HG03095 (cell line): ENCODE data around the gene PHAF1.

Experiments used
- ATAC-seq: cut with Tn5 transposase; IDR thresholded peaks from one replicate; pipeline ENCODE4 v1.9.1; 2021; ENCODE audit warnings: moderate library complexity; ENCODE audit not compliant: unreplicated experiment

The PHAF1 gene

DNA sequence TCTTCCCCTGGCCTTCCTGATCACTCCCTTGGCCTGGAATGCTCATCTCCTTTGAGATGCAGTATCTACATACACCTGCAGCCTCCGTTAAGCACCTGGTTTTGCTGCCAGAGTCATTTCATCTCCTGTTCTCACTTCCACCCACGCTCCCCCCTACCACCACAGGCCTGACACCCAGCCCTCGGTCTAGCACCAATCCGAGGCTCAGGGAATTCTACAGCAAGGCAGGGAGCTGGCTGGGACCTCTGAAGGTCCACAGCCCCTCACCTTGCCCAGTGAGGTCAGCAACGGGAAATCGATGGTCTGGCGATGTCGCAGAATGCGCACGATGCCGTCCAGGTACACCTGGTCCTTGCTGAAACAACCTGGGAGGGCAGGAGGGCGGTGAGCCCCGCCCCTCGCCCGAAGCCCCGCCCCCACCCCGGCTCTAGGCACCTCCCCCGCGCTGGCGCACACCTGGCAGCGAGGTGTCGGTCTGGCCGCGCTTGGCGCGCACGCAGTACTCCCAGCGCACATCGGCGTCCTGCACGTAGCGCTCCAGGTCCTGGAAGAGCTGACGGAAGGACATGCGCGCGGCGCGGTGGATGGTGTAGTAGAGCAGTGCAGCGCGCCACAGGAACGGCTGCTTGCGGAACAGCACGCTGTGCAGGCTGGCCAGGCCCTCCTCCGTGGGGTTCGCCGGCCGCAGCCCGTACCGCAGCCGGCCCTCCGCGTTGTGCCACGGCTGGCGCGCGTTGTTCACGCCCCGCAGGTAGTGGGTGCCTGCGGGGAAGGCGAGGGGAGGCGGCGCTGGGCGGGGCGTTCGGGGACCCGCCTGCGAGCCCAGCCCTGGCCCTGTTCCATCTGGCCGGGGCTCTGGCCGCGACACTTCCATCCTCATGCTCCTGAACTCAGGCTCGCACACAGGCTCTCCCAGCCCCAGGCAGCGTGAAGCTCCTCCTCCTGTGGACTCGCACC, 68.3 kb downstream of the PHAF1 start:
- no peak for ATAC-seq

DNA sequence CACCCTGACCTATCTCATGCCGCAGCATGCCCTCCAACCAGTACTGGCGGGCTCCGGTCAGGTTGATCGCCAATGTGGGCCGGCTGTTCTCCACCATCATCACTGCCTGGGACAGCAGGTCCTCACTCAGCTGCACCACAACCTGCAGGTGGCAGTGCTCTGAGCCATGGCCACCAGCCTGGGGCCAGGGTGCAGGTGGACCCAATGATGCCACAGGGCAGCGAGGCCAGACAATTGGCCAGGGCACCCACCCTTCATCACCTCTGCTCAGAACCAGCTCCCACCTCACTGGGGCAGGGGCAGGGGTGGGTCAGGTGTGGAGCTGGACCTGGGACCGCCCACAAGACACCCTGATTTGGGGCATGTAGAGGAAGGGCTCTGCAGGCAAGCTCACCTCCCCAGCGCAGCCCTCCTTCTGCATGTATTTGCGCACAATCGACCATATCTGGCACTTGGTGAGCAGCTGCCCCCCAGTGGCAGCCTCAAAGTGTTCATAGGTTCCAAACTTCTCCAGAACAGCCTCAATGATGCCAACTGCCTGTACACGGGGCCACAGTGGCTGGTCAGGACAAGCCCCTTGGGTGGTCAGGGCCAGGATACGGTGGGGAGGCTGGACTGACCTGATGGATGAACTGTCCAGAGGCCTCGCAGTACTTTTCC, 69.8 kb downstream of the PHAF1 start:
- ATAC-seq: no peak

DNA sequence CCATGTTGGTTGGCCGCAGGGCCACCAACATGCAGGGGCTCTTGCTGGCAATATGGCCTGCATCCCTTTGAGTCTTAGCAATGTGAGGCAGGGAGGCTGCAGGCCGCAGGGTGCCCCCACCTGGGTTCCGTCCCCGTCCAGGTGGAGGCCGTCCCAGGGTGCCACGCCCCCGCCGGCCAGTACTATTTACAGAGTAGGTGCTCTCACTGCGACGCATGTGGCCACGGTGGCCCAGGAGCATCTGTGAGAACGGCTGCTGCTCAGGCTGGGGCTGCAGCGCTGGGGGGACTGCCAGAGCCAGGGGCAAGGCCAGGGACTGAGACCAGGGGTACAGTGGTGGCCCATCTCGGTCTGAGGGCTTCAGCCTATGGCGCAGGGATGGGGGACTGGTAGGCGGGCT, 70.4 kb downstream of the PHAF1 start:
- ATAC-seq: no peak

DNA sequence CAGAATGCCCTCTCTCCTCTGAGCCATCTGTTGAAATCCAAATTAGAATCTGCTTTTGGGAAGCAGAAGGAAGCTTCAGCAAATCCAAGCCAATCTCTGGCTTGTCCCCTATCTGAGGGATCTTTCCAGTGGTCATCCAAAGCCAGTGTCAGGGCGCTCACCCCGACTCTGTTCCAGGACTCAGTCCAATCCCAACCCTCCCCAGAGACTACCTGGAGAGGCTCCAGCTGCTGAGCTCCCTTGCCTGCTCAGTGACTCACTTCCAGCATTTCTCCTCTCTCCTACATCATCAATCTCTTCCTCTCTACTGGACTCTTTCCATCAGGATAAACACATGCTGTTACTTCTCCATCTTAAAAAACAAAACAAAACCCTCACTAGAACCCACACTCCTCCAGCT, 71.6 kb downstream of the PHAF1 start:
- no peak for ATAC-seq

DNA sequence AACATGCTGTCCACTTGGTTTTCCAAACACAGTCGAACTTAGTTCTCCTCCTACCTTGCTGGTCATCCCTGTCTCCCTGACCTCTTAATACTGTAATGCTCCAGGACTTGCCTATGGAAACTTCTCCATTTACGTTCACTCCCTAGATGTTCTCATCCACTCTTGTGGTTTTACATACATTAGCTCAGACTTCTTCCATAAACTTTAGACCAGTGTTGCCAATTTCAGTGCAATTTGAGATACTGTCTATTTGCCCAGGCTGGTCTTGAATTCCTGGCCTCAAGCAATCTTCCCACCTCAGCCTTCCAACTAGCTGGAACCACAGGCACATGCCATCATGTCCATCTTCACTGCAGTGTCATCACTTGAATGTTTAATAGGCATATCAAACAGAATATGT, 72.5 kb downstream of the PHAF1 start:
- ATAC-seq: no peak

DNA sequence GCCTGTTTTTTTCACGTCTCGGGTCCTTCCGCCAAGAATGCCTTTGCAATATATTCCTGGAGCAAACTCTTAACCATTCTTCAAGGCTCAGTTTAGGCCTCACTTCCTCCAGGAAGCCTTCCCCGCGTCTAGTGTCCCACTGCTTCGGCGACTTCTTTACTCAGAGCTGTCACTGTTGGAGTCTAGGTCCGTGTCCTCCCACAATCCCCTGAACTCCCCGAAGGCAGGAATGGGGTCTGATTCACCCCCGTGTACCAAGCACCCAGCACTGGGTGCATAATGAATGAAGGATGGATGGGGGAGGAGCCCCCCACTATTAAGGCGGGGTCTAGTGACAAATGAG, 73.5 kb downstream of the PHAF1 start:
- ATAC-seq: no peak

DNA sequence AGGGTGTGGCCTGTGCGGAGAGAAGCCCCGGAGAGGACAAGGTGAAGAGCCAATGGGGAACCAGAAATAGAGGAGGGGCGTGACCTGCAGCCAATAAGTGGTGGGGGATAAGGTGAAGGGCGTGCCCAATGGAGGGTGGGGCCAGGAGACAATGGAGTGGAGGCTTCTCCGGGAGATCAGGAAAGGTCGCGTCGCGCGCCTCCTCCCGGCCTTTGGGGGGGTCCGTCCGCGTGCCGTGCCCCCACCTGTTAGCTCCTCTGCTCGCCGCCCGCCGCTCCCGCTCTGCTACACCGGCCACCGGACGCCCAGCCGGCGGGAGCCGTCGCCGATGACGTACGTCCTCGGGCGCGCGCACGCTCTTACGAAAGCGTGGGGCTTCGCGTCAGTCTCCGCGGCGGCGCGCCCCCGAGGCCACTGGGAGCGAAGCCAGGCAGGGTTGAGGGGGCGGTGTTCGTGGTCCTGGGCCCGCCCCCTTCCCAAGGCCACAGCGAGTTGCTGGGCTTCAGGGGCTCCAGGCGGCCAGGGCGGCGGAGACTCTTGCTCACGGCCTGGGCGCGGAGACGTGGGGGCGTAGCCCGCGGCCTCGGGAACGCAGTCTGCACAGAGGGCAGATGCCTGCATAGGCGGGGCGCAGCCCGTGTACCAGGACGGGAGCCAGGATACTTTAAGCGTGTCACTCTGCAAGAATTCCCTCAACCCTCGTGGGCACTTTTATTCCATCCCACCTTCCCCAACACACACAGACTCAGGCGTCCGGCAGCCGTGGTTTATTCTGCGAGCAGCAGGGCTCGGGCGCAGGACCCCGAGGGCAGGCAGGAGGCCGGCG, 74.1 kb downstream of the PHAF1 start, which contains the start of gene MATCAP1:
Gene MATCAP1, minus strand, starts transcription at position 337 of the 826 bp plus-strand sequence. CDS start 3,353 bp downstream, outside the sequence.
- ATAC-seq: peak; percentile 89

DNA sequence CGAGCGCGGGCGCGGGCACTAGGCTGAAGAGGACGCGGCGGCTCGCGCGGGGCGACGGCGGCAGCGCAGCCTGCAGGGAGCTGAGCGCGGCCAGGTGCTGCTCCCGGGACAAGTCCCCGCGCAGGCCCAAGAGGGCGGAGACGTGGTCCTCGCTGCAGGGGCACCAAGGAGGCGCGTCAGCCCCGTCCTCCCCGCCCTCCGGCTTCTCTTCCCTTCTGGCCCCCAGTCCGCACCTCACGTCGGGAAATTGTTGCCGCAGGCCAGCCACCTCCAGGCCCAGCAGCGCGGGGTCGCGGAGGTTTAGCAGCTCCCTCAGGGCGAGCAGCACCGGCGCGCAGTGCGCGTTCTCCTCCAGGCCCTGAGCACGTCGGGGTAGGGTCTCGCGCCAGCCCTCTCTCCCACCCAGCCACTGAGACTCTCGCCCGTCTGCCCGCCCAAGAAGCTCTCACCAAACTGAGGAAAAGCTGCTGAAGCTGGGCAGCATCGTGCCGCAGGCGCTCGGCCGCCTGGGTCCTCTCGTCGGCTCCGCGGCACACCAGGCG, 74.8 kb downstream of the PHAF1 start:
- ATAC-seq: no peak

DNA sequence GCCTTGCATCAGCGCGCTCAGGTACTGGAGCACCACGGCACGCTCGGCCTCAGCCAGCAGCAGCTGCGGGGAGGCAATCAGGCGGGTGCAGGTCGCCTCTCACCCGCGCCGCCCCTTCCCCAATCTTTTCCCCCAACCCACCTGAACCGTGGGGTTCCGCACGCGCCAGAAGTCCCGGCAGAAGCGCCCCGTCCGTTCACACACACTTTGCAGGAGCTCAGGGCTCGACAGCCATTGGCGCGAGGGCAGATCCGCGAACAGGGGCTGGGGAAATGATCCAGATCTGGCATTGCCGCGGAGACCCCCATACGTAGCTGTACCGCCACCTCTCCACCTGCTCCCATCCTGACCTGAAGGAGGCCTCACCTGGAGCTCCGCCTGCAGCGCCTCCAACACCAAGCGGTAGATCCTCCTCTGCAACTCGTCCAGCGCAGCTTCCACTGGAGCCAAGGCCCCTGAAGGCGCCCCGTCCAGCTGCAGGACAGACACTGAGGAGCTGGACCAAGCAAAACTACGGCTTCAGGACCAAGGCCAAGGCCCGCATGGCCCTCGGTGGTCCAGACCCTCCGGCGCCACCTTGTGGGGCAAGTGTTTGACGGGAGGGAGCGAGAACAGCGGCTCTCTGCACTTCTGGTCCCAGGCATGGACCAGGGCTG, 75.4 kb downstream of the PHAF1 start:
- no peak for ATAC-seq

DNA sequence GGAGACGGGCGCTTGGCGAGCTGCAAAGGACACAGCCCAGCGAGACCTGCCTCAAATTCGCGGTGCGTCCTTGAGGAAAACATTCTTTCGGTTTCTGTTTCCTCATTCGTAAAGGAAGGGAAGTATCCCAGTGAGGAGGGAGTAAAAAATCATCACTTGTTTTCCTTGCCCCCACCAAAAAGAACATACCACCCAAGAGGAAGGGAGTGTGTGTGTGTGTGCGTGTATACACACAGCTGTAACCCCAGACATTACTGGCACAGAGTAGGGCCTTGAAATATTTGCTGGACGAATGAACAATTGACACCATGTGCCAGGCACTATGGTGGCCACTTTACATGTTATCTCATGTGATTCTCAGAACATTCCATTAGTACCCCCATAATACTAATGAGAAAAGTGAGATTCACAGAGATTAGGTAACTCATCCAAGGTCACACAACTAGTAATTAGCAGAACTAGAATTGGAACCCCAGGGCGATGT, 76.0 kb downstream of the PHAF1 start:
- ATAC-seq: no peak

DNA sequence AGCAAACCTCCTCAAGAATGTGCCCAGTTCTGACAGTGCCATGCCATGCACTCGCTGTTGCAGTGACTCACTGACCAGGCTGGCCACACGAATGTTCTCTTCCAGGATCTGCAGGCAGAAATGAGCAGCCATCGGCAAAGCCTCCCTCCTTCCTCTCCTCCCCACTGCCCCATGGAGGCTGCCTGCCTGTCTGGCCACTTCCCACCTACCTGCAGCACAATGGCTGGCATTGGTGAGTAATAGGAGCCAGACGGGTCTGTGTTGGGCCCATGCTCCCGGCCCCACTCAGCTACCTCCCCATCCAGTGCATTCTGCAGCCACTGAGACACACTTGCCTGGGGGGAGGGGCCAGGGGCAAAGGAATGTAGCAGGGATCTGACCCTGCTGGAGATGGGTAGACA, 76.8 kb downstream of the PHAF1 start:
- ATAC-seq: no peak

DNA sequence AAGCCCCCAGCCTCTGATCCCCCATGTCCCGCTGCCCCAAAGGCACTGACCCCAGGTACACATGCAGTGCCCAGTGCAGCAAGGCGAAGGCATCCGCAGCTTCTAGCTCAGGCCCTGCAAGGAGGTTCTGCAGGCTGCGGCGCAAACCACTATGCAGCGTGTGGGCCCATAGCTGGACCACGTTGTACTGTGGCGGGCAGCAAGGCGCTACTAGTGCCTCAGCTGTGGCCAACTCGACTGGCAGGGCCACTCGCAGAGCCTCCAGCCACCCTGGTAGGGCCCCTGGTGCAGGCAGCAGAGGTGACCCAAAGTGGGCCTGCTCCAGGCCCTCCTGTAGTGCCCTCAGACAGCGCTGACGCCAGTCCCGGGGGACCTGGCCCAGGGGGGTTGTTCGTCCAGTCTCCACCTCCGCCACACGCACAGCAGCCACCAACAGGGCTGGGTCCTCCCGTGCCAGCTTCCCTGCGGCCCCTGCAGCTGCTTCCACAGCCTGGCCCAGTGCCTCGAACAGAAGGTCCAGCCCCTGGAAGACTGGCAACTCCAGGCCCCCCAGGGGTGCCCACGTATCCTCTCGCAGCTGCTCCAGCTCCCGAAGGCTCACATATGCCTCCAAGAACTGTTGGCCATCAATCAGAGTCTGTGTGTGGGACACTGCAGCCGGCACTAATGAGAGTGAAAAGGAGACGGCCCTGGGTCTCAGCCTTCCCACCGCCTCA, 77.6 kb downstream of the PHAF1 start:
- no peak for ATAC-seq

DNA sequence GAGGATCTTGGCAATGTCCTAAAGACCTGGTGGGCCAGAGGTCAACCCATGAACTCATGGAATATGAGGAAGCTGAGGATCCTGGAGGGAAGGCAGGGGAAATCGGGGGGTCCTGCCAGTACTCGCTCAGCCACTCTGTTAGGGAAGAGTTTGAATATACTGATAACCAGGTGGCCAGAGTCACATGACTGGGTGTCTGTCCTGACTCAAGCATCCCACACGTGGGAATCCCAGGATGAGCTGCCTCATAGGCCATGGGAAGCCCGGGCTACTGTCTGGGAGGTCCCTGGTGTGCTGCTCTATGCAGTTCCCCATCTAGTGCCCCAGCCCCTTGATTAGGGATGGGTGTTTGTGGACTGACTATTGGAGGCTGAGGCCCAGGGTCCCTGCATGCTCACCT, 78.6 kb downstream of the PHAF1 start:
- no peak for ATAC-seq

DNA sequence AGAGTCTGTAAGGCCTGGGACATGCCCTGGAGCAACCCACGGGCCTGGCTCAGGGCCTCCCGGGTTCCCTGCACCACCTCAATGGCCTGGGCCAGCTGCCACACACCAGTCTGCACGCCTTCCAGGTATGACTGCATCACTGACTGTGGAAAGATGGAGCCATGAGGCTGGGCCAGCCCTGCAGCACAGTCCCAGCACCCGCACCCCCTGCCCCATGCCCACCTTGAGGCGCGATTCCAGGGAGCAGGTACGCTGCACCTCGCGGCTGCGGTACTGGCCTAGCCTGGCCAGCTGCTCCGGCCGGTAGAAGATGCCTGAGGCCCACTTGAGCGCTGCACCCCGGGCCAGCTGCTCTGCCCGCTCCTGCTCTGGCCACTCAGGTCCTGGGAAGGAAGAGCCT, 79.1 kb downstream of the PHAF1 start:
- ATAC-seq: no peak

DNA sequence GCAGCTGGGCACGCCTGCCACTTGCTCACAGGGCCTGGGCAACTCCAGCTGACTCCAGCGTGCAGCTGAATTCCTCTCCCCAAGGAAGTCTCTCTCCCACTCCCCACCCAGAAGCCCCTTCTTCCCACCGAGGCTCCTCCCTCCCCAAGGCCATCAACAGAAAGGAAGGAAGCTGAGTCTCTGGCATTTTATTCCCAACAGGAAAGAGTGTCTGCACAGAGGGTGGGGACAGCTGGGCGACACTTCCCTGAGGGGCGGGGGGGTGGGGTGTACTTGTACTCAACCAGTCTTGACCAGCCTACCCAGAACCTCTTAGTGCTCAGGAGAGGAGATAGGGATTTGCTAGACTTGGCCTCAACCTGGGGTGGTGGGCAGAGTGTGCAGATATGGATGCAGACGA, 80.3 kb downstream of the PHAF1 start, which contains the start of gene EXOC3L1:
Gene EXOC3L1, minus strand, starts transcription at position 96 of the 400 bp plus-strand sequence. CDS start 460 bp downstream, outside the sequence.
- ATAC-seq: no peak

DNA sequence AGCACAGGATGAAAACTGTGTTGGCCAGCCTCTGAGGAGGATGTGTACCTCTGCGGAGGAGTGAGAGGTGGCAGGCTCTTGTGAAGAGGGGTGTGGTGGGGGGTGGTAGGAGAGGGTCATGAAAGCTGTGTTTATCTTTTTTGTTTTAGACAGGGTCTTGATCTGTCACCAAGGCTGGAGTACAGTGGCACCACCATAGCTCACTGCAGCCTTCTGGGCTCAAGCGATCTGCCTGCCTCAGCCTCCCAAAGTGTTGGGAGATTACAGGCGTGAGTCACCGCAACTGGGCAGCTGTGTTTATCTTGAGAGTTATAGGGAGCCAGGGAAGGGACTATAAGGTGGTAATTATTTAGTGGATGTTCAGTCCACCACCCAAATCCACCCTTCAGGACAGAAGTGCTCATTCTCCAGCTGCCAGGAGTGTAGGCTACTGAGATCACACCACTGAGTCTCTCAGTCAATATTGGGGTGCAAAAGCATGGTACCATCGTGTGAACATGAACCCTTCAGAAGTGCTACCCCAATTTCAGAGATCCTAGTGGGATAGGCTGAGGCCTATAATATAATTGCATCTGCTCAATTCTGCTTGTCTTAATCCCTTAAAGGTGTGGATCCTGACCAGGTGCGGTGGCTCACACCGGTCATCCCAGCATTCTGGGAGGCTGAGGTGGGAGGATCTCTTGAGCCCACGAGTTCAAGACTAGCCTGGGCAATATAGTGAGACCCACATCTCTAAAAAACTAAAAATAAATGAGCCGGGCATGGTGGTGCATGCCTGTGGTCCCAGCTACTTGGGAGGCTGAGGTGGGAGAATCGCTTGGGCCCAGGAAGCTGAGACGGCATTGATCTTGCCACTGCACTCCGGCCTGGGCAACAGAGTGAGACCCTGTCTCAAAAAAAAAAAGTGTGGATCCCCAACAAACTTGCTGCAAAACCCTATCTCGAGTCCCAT, 81.0 kb downstream of the PHAF1 start:
- no peak for ATAC-seq

DNA sequence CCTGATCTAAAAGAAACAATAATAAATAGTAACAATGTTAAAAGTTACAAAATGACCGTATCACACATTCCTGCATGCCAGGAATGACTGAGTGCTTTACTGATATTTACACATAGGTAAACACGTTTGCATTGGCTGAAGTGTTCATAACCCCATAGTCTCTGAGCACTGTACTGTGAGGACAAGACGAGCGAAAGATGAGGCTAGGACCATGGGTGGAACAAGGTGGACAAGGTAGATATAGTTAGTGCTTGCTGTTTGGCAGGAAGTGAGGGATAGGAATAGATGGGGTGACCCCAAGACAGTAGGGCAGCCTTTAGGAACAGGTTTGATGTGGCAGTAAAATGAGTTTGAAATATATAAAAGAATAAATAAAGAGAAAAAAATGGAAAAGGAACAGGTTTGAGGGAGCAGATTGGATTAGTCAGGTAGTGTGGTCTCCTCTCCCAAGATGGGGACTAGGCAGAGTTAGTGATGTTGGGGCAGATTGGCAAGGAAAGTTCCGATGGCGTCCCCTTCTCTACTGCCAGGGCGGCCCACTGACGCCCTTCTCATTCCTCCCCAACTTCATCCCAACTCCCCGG, 81.8 kb downstream of the PHAF1 start:
- no peak for ATAC-seq

DNA sequence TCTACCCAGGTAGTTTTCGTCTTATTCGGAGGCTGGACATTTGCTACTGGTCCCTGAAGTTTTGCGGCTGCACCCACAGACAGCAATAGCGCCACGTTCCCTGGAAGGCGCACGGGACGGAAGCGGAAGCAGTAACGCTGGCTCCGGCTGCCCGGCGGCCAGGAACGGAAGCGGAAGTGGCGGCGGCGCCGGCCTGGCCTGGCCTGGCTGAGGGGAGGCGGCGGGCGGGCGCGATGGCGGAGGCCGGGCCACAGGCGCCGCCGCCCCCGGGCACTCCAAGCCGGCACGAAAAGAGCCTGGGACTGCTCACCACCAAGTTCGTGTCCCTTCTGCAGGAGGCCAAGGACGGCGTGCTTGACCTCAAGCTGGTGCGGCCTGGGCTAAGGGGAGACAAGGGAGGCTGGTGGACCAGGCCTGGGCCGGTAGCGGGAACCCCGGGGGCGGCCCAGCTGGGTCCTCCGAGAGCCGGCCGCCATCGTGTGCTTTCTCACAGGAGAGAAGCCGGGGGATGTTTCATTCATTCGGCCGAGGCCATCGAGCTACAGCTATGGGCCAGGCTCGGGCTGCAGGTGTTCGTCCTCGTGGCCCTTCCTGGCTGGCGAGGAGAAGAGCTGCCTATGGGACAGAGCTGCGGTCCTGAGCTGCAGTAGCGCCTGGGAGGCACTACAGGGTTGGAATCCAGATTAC, 82.4 kb downstream of the PHAF1 start, which contains the start of gene E2F4:
Gene E2F4, plus strand, starts transcription at position 161 of the 687 bp plus-strand sequence. Its CDS starts 73 bp downstream, at position 234.
- peak; percentile 78 for ATAC-seq
